ENCODE data around the gene LALBA.

DNA sequence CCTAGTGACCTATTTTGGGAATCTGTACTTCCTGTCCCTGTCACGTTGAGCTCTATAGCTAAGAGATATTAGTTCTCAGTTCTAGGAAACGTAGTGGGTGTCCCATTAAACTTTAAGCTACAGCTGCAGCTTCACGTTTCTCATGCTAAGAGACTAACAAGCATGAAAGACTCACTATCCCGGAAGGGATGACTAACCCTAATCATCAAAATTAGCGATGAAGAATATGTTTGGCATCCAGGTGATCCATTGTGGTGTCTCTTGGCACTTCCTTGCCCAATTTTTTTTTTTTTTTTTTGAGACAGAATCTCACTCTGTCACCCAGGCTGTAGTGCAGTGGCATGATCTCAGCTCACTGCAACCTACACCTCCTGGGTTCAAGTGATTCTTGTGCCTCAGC is 11.0 kb upstream of the LALBA start:
- TF ChIP-seq, protein P1, sequence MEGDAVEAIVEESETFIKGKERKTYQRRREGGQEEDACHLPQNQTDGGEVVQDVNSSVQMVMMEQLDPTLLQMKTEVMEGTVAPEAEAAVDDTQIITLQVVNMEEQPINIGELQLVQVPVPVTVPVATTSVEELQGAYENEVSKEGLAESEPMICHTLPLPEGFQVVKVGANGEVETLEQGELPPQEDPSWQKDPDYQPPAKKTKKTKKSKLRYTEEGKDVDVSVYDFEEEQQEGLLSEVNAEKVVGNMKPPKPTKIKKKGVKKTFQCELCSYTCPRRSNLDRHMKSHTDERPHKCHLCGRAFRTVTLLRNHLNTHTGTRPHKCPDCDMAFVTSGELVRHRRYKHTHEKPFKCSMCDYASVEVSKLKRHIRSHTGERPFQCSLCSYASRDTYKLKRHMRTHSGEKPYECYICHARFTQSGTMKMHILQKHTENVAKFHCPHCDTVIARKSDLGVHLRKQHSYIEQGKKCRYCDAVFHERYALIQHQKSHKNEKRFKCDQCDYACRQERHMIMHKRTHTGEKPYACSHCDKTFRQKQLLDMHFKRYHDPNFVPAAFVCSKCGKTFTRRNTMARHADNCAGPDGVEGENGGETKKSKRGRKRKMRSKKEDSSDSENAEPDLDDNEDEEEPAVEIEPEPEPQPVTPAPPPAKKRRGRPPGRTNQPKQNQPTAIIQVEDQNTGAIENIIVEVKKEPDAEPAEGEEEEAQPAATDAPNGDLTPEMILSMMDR (IDR thresholded peaks at IDR 0.05) = no peak
- TF ChIP-seq POLR2AphosphoS5 (IDR thresholded peaks at IDR 0.05; ENCODE audit: low read depth, low read length) (no peak), SIN3A (IDR thresholded peaks at IDR 0.05; ENCODE audit: borderline replicate concordance, insufficient read depth, low read depth, low read length) (no peak), TCF7L2 (IDR thresholded peaks at IDR 0.05; ENCODE audit: low read depth, low read length) (no peak)
